Endothelial cell of umbilical vein (primary cell): ENCODE results near the gene TPCN2. TPM values are rescaled to one million over a fixed set of nuclear protein-coding genes. Genes with fewer than 3 reads are reported as not detected.

ENCODE experiments used
- BruUV-seq: library from RNA; stranded (reverse); fragments of 400-500 nt; replicated peaks from 2 replicates; lab custom pipeline; 2021; lab: Mats Ljungman, UMichigan
- CTCF ChIA-PET: fragments of 300-600, 350-600 bp; sonication (Branson Sonifier 250); formaldehyde crosslinking; loops from one replicate; lab custom pipeline; 2021; ENCODE audit warnings: antibody characterized with exemption, inconsistent platforms; lab: Charles Lee
- POLR2A ChIA-PET: fragments of 300-600, 350-600 bp; sonication (Branson Sonifier 250); formaldehyde crosslinking; loops from one replicate; lab custom pipeline; 2021; ENCODE audit warnings: antibody characterized with exemption, inconsistent platforms; lab: Charles Lee
- DNase-seq: peaks from one replicate; pipeline ENCODE4 v3.0.0-alpha.2; 2011; ENCODE audit warnings: low read depth, low spot score
- FAIRE-seq: peaks from 2 replicates; lab custom pipeline; 2011; peaks lifted over from hg19 to GRCh38; lab: Jason Lieb, UNC
- H2AFZ ChIP-seq: 2 replicates; pipeline ENCODE4 v1.6.0; 2012; ENCODE audit warnings: low read depth, low read length, control low read depth, inconsistent platforms
- H3K27ac ChIP-seq: 2 replicates; pipeline ENCODE4 v1.5.1; 2011; ENCODE audit warnings: low read depth, mild to moderate bottlenecking, control low read depth, low read length, moderate library complexity; ENCODE audit not compliant: insufficient read depth
- H3K27me3 ChIP-seq, 2 experiments: 2 replicates each; pipeline versions ENCODE4 v1.6.0 to v1.6.1; 2011; ENCODE audit warnings: low read length in 2 of 2, mixed read lengths in 1 of 2; ENCODE audit not compliant: control insufficient read depth in 2 of 2, insufficient read depth in 2 of 2
- H3K36me3 ChIP-seq, 2 experiments: 2 replicates in 1 of 2; 3 replicates in 1 of 2; pipeline ENCODE4 v1.5.1; 2011; ENCODE audit warnings: low read length in 2 of 2, mild to moderate bottlenecking in 1 of 2, moderate library complexity in 1 of 2; ENCODE audit not compliant: control insufficient read depth in 2 of 2, insufficient read depth in 2 of 2; ENCODE audit errors: extremely low read depth in 1 of 2
- H3K4me1 ChIP-seq: 3 replicates; pipeline ENCODE4 v1.5.1; 2011; ENCODE audit warnings: mild to moderate bottlenecking, low read length; ENCODE audit not compliant: control insufficient read depth, insufficient read depth; ENCODE audit errors: extremely low read depth
- H3K4me2 ChIP-seq: 2 replicates; pipeline ENCODE4 v1.6.1; 2011; ENCODE audit warnings: low read length, control low read depth, mixed read lengths; ENCODE audit not compliant: insufficient read depth
- H3K4me3 ChIP-seq, 3 experiments: fragments of 200-600 bp in 1 of 3; sonication (generic), shearing (Covaris generic) in 1 of 3; replicated peaks in 1 of 3; 2 replicates each; pipeline ENCODE4 v1.5.1; 2011 to 2016; ENCODE audit warnings: control low read depth in 3 of 3, low read length in 3 of 3, mild to moderate bottlenecking in 2 of 3, inconsistent platforms in 1 of 3, low read depth in 1 of 3, moderate library complexity in 1 of 3; ENCODE audit not compliant: insufficient read depth in 1 of 3
- H3K79me2 ChIP-seq: 2 replicates; pipeline ENCODE4 v1.6.0; 2012; ENCODE audit warnings: low read length, inconsistent platforms; ENCODE audit not compliant: control insufficient read depth, insufficient read depth
- H3K9ac ChIP-seq: replicated peaks from 2 replicates; pipeline ENCODE3; 2011; ENCODE audit warnings: low read length, control low read depth; ENCODE audit not compliant: insufficient read depth; ENCODE audit errors: extremely low read depth
- H3K9me1 ChIP-seq: replicated peaks from 3 replicates; pipeline ENCODE4 v1.6.0; 2011; ENCODE audit warnings: mild to moderate bottlenecking, low read length; ENCODE audit not compliant: control insufficient read depth, insufficient read depth; ENCODE audit errors: extremely low read depth
- H3K9me3 ChIP-seq: replicated peaks from 2 replicates; pipeline ENCODE4 v1.5.1; 2012; ENCODE audit warnings: low read length, inconsistent platforms; ENCODE audit not compliant: control insufficient read depth, insufficient read depth
- H4K20me1 ChIP-seq: replicated peaks from 2 replicates; pipeline ENCODE3; 2011; ENCODE audit warnings: mild to moderate bottlenecking, low read length; ENCODE audit not compliant: control insufficient read depth, insufficient read depth; ENCODE audit errors: extremely low read depth
- EZH2 ChIP-seq: IDR thresholded peaks from 2 replicates; pipeline ENCODE4 v1.6.1; 2012; ENCODE audit warnings: borderline replicate concordance, low read depth, mild to moderate bottlenecking, moderate library complexity, low read length, inconsistent platforms; ENCODE audit not compliant: severe bottlenecking
- FOS ChIP-seq: IDR thresholded peaks from 2 replicates; pipeline ENCODE4 v1.6.1; 2011; ENCODE audit warnings: mild to moderate bottlenecking, low read length, moderate library complexity, borderline replicate concordance; ENCODE audit not compliant: insufficient read depth
- GATA2 ChIP-seq: IDR thresholded peaks from 2 replicates; pipeline ENCODE4 v1.7.0; 2011; ENCODE audit warnings: low read depth, mild to moderate bottlenecking, moderate library complexity, mixed read lengths, low read length; ENCODE audit not compliant: insufficient read length, insufficient read depth
- JUN ChIP-seq: IDR thresholded peaks from 2 replicates; pipeline ENCODE4 v1.6.1; 2011; ENCODE audit warnings: borderline replicate concordance, low read depth; ENCODE audit not compliant: insufficient read length, insufficient read depth
- MYC ChIP-seq: IDR thresholded peaks from one replicate; pipeline ENCODE4 v1.6.1; 2011; ENCODE audit warnings: mild to moderate bottlenecking, low read depth, low read length
- POLR2A ChIP-seq: IDR thresholded peaks from 2 replicates; pipeline ENCODE4 v1.6.1; 2012; ENCODE audit warnings: low read depth, mild to moderate bottlenecking, control low read depth, low read length
- POLR2AphosphoS5 ChIP-seq: IDR thresholded peaks from 2 replicates; pipeline ENCODE4 v1.6.1; 2012; ENCODE audit warnings: low read depth, mild to moderate bottlenecking, control low read depth, low read length, moderate library complexity; ENCODE audit not compliant: insufficient read depth
- dilution Hi-C: fragments of 300-500 bp; cut with MboI; formaldehyde crosslinking; loops from one replicate; pipeline ENCODE4 v1.15.0; 2019; ENCODE audit warnings: low sequenced_read_pairs; ENCODE audit not compliant: extremely low pct_ligation_motif_present
- intact Hi-C: fragments of 100-400 bp; cut with micrococcal nuclease; formaldehyde crosslinking; loops from one replicate; pipeline ENCODE4 v1.10.0; 2022
- polyA plus RNA-seq, 4 experiments: library from polyadenylated mRNA; depleted of rRNA in 3 of 4; stranded (reverse) in 3 of 4; unstranded in 1 of 4; fragments of >200 nt; gene quantifications; 2 replicates each; pipeline versions ENCODE4 v1.2.1 to v1.2.3, GENCODE V29; 2011 to 2012; ENCODE audit warnings: missing spikeins in 1 of 4
- total RNA-seq: library from RNA; stranded (reverse); gene quantifications from 2 replicates; pipeline ENCODE4 v1.2.3, GENCODE V29; 2021
- TF ChIP-seq, protein P1 (sequence below): IDR thresholded peaks from 2 replicates; pipeline ENCODE4 v1.6.1; 2011; ENCODE audit not compliant: insufficient read depth, insufficient read length
- TF ChIP-seq, protein P2 (sequence below), 2 donors: IDR thresholded peaks; 1 replicate in 1 of 2; 2 replicates in 1 of 2; pipeline ENCODE4 v1.5.1; 2011; ENCODE audit warnings: low read length in 2 of 2, mild to moderate bottlenecking in 2 of 2, moderate library complexity in 2 of 2, control low read depth in 1 of 2, inconsistent platforms in 1 of 2, low read depth in 1 of 2; ENCODE audit not compliant: insufficient read depth in 1 of 2; ENCODE audit errors: extremely low read depth in 1 of 2

TPCN2 gene
- total and polyA plus RNA-seq, 2 donors (not counting 3 experiments of a cell fraction or from before 2014, with no cell fraction given) = 10.3 to 13.4 TPM

DNA sequence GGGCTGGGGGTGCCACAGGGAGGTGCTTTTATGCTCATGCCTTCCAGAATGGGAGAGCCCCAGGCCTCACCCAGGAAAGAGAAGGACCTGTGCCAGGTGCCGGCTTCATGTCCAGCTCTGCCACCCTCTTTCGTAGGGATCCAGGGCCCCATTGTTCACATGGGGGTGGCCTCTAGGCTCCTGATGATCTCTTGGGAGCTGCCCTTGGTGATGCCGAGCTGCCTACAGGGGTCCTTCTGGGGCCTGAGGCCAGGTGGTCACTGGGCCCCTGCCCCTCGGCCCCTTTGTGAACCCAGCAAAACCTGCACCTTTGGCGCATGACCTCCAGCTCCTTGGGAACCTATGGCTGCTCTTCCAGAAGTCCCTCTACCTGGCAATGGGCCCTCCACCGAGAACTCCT lies 65.6 kb downstream of the TPCN2 start:
- no peaks in the 10 kb centered on the region for H4K20me1 ChIP-seq
- dilution Hi-C loops (loop anchor here (25.0 kb wide), 1 partner anchor 548 kb away; no protein-coding TSS in a partner anchor), intact Hi-C loops (no loop called here)
- H3K4me2 ChIP-seq = no peak overlapping the region
- no peaks in the 10 kb centered on the region for H3K9me1 ChIP-seq
- H3K27me3 ChIP-seq = peaks cover 0 to 3% of the 10 kb centered on the region in 2 experiments
- CTCF ChIA-PET = interaction anchor here (1.2 to 1.6 kb wide), 3 partner anchors 9 to 17 kb away, joined by 3 to 5 read pairs (median 3); no protein-coding TSS in a partner anchor
- TF ChIP-seq EZH2 (no peak), MYC (no peak), POLR2AphosphoS5 (no peak), FOS (no peak), GATA2 (no peak), JUN (no peak), POLR2A (no peak)
- TF ChIP-seq, protein P1, sequence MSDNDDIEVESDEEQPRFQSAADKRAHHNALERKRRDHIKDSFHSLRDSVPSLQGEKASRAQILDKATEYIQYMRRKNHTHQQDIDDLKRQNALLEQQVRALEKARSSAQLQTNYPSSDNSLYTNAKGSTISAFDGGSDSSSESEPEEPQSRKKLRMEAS = no peak
- TF ChIP-seq, protein P2, sequence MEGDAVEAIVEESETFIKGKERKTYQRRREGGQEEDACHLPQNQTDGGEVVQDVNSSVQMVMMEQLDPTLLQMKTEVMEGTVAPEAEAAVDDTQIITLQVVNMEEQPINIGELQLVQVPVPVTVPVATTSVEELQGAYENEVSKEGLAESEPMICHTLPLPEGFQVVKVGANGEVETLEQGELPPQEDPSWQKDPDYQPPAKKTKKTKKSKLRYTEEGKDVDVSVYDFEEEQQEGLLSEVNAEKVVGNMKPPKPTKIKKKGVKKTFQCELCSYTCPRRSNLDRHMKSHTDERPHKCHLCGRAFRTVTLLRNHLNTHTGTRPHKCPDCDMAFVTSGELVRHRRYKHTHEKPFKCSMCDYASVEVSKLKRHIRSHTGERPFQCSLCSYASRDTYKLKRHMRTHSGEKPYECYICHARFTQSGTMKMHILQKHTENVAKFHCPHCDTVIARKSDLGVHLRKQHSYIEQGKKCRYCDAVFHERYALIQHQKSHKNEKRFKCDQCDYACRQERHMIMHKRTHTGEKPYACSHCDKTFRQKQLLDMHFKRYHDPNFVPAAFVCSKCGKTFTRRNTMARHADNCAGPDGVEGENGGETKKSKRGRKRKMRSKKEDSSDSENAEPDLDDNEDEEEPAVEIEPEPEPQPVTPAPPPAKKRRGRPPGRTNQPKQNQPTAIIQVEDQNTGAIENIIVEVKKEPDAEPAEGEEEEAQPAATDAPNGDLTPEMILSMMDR (IDR thresholded peaks at IDR 0.05; ENCODE audit: extremely low read depth in 1 of 2, insufficient read depth in 1 of 2, low read depth in 1 of 2, low read length in 2 of 2) = no peak
- no peak for FAIRE-seq
- BruUV-seq = no TSS peak
- no peaks in the 10 kb centered on the region for H3K79me2 ChIP-seq
- H3K9me3 ChIP-seq = no peaks in the 10 kb centered on the region
- no peak overlapping the region for H3K27ac ChIP-seq
- H3K9ac ChIP-seq = no peak overlapping the region
- no peaks in the 10 kb centered on the region for H3K4me1 ChIP-seq
- POLR2A ChIA-PET = no interaction called here
- H3K36me3 ChIP-seq = no peaks in the 10 kb centered on the region
- no peak overlapping the region for H3K4me3 ChIP-seq
- no peak for DNase-seq
- no peak overlapping the region for H2AFZ ChIP-seq
